ENCODE measurements around the gene CD63. TPM values are rescaled to one million over a fixed set of nuclear protein-coding genes. Genes with fewer than 3 reads are reported as not detected.

The CD63 gene
- total RNA-seq, 1 experiment from 2014 or later, result 552 TPM

DNA sequence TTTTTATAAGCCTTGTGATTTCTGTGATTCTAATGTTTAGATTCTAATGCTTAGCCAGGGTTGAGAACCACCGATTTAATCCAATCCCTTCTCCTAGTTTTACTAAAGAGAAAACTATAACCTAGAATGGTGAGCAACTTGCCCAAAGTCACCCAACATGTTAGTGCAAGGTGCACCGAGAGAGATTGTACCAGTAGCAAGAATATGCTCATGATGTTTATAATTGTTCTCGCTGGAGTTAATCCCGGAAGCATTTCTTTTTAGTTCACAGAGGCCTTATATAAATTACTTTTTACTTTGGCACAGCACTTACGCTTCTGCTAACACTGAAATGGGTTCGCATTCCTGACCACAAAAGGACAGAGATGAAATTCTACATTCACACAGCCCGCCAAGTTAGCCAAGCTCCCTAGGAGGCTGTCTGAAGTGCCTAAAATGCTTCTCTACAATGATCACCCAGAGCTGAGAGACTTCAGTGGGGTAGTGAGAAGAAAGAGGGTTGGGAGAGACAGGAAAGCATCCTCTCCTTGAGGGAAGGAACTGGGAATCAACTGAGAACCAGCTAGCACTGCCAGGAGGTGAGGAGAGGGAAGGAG is 13.5 kb downstream of the CD63 start:
- Mint-ChIP-seq H3K27ac (ENCODE audit: low read depth, unreplicated experiment) (peak overlapping the region; percentile 79), H3K4me1 (ENCODE audit: insufficient read depth, unreplicated experiment) (peaks cover 31% of the 10 kb centered on the region), H3K27me3 (ENCODE audit: insufficient read depth, unreplicated experiment) (peaks cover 1% of the 10 kb centered on the region), H3K36me3 (ENCODE audit: insufficient read depth, unreplicated experiment) (peaks cover 8% of the 10 kb centered on the region), H3K9me3 (ENCODE audit: unreplicated experiment) (no peaks in the 10 kb centered on the region), H3K4me3 (ENCODE audit: unreplicated experiment) (peak overlapping the region; percentile 80)
- ChIA-PET CTCF (interaction anchor here (0.6 to 0.7 kb wide), 3 partner anchors 14 to 504 kb away, joined by 3 to 5 read pairs (median 3); partner anchors contain the start of gene CD63), POLR2A (interaction anchor here (0.7 to 2.6 kb wide), 6 partner anchors 14 to 216 kb away, joined by 3 to 25 read pairs (median 3); partner anchors contain the start of genes CD63 and SARNP)
- DNase-seq (ENCODE audit: unreplicated experiment), result no peak
- intact Hi-C loops (cut with micrococcal nuclease), result no loop called here
- TF ChIP-seq CTCF (IDR thresholded peaks at IDR 0.05; ENCODE audit: unreplicated experiment), result no peak
- TSS peak; percentile 90 for BruUV-seq (replicated peaks)

DNA sequence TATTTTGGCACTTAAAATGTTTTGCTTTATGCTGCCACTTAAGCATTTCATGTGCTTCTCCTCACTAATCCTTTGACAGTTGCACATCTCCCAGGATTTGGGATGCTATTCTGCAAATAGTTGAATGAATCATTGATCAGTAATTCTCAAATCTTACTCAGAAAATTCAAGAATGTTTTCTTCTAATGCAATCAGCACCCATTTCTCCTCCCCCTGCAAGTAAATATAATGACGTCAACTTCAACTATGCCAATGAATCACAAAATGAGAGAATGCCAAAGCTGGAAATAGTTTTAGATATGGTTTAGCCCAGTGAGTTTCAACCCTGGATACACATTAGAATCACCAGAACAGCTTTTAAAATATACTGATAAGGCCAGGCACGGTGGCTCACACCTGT is 15.1 kb downstream of the CD63 start:
- BruUV-seq (replicated peaks), result no TSS peak
- Mint-ChIP-seq H3K36me3 (ENCODE audit: insufficient read depth, unreplicated experiment) (peaks cover 8% of the 10 kb centered on the region), H3K27ac (ENCODE audit: low read depth, unreplicated experiment) (peak overlapping the region; percentile 57), H3K27me3 (ENCODE audit: insufficient read depth, unreplicated experiment) (peaks cover 17% of the 10 kb centered on the region), H3K4me3 (ENCODE audit: unreplicated experiment) (no peak overlapping the region), H3K4me1 (ENCODE audit: insufficient read depth, unreplicated experiment) (peaks cover 31% of the 10 kb centered on the region), H3K9me3 (ENCODE audit: unreplicated experiment) (no peaks in the 10 kb centered on the region)
- peak; percentile 47 for DNase-seq (ENCODE audit: unreplicated experiment)
- intact Hi-C loops (cut with micrococcal nuclease), result no loop called here
- ChIA-PET POLR2A (no interaction called here), CTCF (interaction anchor here (0.6 kb wide), 1 partner anchor 94 kb away, joined by 4 read pairs; no protein-coding TSS in a partner anchor)
- TF ChIP-seq CTCF (IDR thresholded peaks at IDR 0.05; ENCODE audit: unreplicated experiment), result no peak

DNA sequence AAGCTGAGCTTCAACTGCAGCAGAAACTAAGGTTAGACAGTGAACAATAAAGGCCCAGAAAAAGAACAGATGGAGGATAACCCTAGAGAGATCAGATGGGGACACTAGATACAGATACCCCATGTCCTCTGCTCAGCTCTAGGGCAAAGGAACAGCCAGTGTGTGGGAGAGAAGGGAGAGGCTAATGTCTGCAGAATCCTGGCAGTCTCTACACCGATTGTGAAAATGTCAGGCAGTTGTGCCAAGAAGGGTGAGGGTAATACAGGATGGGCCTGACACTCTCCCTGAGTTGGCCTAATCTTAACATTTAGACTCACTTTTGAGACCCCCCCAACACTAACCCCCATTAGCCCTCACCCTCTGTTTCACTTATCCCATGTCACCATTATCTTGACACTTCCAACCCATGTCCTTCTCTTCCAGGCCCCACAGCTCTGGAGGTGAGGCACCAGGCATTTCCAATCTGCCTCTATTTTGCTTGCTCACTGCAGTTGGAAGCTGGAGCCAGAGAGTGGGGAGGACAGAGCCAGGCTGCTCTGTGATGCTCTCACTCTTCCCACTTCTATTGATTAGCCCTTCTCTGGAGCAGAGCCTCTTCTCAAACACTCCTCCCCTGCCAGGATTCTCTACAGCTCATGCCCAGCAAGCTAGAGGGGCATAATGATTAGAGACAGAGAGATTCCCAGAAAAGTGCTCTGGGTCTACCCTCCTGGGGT is 16.0 kb downstream of the CD63 start:
- Mint-ChIP-seq H3K27me3 (ENCODE audit: insufficient read depth, unreplicated experiment) (peaks cover 25% of the 10 kb centered on the region), H3K36me3 (ENCODE audit: insufficient read depth, unreplicated experiment) (peaks cover 8% of the 10 kb centered on the region), H3K4me1 (ENCODE audit: insufficient read depth, unreplicated experiment) (peaks cover 33% of the 10 kb centered on the region), H3K9me3 (ENCODE audit: unreplicated experiment) (no peaks in the 10 kb centered on the region), H3K4me3 (ENCODE audit: unreplicated experiment) (no peak overlapping the region), H3K27ac (ENCODE audit: low read depth, unreplicated experiment) (no peak overlapping the region)
- no peak for TF ChIP-seq CTCF (IDR thresholded peaks at IDR 0.05; ENCODE audit: unreplicated experiment)
- BruUV-seq (replicated peaks), result no TSS peak
- intact Hi-C loops (cut with micrococcal nuclease), result no loop called here
- CTCF ChIA-PET, result interaction anchor here (0.6 to 1.2 kb wide), 3 partner anchors 9 to 107 kb away, joined by 3 read pairs; no protein-coding TSS in a partner anchor
- POLR2A ChIA-PET, result no interaction called here
- no peak for DNase-seq (ENCODE audit: unreplicated experiment)

- Mint-ChIP-seq H3K4me1 (ENCODE audit: insufficient read depth, unreplicated experiment) (peaks cover 26% of the 10 kb centered on the region), H3K9me3 (ENCODE audit: unreplicated experiment) (no peaks in the 10 kb centered on the region), H3K27ac (ENCODE audit: low read depth, unreplicated experiment) (no peak overlapping the region), H3K36me3 (ENCODE audit: insufficient read depth, unreplicated experiment) (peaks cover 8% of the 10 kb centered on the region), H3K27me3 (ENCODE audit: insufficient read depth, unreplicated experiment) (peaks cover 31% of the 10 kb centered on the region), H3K4me3 (ENCODE audit: unreplicated experiment) (no peak overlapping the region)
- ChIA-PET CTCF (interaction anchor here (0.6 to 1.2 kb wide), 3 partner anchors 10 to 108 kb away, joined by 3 read pairs; no protein-coding TSS in a partner anchor), POLR2A (no interaction called here)
- intact Hi-C loops (cut with micrococcal nuclease), result no loop called here
- BruUV-seq (replicated peaks), result no TSS peak
- no peak for DNase-seq (ENCODE audit: unreplicated experiment)
- no peak for TF ChIP-seq CTCF (IDR thresholded peaks at IDR 0.05; ENCODE audit: unreplicated experiment)
Observed at GRCh38 chr12:55711786-55712553, 16.8 kb downstream of the CD63 start.

Data from MCF 10A (cell line).